Myocyte (in vitro differentiated cells): Measurements from ENCODE around the gene LGI2. TPM values are rescaled to one million over a fixed set of nuclear protein-coding genes. Genes with fewer than 3 reads are reported as not detected.

Experiments
- DNase-seq: peaks from one replicate; pipeline ENCODE4 v3.0.0-alpha.2; 2012; ENCODE audit warnings: low read depth
- total RNA-seq: library from RNA; depleted of rRNA; stranded (reverse); fragments of >200 nt; gene quantifications from 2 replicates; pipeline ENCODE4 v1.2.3, GENCODE V29; 2014

Gene LGI2
- total RNA-seq, 1 donor from 2014 or later = not detected

DNA sequence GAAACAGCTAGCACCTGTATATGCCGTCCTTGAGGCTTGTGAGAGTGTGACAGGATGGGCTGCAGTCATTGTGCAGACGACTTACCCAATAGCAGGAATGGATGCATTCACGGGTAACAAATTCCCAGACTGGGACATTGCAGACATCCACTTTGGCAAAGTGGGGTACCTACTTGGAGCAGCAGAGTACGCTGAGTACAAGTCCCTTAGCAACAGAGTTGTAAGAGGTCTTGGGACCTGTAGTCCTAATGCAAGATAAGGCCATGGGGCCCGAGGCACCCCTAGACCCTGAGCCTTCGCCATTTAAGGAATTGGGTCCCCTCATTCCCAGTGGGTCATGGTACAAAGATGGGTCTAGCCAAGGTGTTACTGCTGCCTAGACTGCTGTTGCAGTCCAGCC lies 62.5 kb downstream of the LGI2 start:
- DNase-seq = no peak

DNA sequence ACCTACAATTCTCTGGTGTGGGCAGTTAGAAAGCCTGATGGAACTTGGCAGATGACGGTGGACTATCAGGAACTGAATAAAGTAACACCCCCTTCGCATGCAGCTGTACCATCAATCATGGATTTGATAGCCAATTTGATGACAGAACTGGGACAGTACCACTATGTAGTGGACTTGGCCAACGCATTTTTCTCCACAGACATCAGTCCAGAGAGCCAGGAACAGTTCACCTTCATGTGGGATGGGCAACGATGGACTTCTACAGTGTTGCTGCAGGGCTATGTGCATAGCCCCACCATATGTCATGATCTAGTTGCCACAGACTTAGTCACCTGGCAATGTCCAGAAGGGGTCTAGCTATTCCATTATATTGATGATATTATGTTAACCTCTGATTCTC lies 63.4 kb downstream of the LGI2 start:
- no peak for DNase-seq

DNA sequence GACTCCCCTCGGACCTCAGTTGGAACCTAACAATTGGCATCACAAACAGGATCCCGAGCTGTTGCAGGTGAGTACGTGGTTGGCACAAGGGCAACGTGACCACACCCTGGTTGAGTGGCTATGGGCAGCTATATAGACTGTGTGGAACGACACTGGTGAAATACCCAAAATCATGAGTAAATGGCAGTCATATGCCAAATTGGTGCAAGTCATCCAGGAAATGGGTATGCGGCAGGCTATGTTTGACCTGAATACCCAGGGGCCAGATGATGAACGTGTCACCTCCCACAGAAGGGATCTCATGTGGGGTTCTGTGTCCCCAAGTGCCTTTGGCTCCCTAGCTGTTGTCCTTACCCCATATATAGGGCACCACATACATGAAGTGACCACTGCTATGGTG lies 64.7 kb downstream of the LGI2 start:
- no peak for DNase-seq

GRCh38 chr4:24965627-24966026 lies 65.1 kb downstream of the LGI2 start:
- no peak for DNase-seq

DNA sequence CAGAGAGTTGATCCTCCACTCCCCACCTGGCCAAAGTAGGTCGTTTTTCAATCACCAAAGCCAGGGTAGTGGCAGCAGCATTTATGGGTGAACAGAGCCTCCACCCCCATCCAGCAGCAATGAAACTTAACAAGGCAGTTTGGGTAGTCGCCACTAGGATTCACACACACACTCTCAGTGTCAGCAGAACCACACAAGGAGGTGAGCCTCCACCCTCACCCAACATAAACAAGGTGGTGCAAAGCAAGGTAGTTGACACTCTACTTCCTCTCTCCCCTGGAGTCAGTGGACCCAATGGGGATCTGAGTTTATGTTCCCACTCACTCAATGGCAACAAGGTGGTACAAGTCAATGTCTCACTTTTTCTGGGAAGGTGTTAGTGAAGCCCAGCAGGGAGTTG lies 67.5 kb downstream of the LGI2 start:
- no peak for DNase-seq

DNA sequence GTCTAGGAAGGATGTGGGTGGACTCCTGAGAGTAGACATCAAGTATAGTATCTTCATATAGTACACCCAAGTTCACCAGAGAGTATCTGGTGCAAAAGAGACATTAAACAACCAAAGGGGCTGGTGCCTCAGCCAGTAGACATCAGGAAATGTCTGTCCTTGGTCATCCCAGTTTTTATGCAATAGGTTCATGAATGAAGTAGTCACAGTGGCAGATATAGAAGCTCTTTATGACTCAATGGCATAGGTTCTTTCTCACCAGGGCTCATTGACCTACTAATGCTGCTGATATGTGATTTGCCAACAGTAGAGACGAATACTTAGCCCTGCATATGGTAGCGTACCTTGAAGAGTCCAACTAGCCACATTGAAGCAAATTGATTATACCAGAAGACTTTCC lies 72.9 kb downstream of the LGI2 start:
- no peak for DNase-seq

GRCh38 chr4:24956763-24957162 lies 74.0 kb downstream of the LGI2 start:
- DNase-seq = no peak

GRCh38 chr4:24956091-24956490 lies 74.7 kb downstream of the LGI2 start:
- no peak for DNase-seq

DNA sequence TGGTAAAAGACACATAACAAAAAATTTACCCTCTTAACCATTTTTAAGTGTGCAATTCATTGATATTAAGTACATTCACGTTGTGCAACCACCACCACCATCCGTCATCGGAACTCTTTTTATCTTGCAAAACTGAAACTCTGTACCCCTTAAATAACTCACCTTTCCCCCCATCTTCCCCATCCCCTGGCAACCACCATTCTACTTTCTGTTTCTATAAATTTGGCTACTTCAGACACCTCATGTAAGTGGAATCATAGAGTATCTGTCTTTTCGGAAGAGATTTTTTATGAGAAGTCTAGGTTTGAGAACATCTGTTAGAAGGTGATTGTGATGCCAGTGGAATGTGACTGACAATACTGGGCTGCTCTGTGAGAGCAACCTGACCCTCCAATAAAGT lies 78.1 kb downstream of the LGI2 start:
- no peak for DNase-seq

- no peak for DNase-seq
These were observed 80.8 kb downstream of the LGI2 start for GRCh38 chr4:24949970-24950369.

Other genes with a start within 250 kb of the LGI2 start
- gene SOD3, start 235.4 kb downstream of the LGI2 start, total RNA-seq = 5.2 and 6.6 TPM in 2 replicates
- gene CCDC149, start 117.9 kb downstream of the LGI2 start, total RNA-seq = 4.7 and 5.1 TPM in 2 replicates
- gene SEPSECS, start 129.5 kb upstream of the LGI2 start, total RNA-seq = 5.3 and 6.0 TPM in 2 replicates
- 8.3 and 13.9 TPM in 2 replicates for gene PI4K2B, start 203.1 kb upstream of the LGI2 start, total RNA-seq